Stimulated activated CD8-positive, alpha-beta memory T cell treated with anti-CD3 and anti-CD28 coated beads, Interleukin-15, amount 100 ng/mL, for 1 hour (primary cell): ENCODE measurements around the gene FLT3LG.
A peak's percentile ranks its signal among the peaks of the same experiment; 100 is the strongest.
"Not testable (repeated sequence)": the region's sequence is repeated elsewhere in the genome, so short reads cannot be mapped to it uniquely, and the experiment has no call there.

Experiments
- DNase-seq: peaks from one replicate; pipeline ENCODE4 v3.0.0-alpha.2; 2020; ENCODE audit warnings: low read depth

FLT3LG gene

DNA sequence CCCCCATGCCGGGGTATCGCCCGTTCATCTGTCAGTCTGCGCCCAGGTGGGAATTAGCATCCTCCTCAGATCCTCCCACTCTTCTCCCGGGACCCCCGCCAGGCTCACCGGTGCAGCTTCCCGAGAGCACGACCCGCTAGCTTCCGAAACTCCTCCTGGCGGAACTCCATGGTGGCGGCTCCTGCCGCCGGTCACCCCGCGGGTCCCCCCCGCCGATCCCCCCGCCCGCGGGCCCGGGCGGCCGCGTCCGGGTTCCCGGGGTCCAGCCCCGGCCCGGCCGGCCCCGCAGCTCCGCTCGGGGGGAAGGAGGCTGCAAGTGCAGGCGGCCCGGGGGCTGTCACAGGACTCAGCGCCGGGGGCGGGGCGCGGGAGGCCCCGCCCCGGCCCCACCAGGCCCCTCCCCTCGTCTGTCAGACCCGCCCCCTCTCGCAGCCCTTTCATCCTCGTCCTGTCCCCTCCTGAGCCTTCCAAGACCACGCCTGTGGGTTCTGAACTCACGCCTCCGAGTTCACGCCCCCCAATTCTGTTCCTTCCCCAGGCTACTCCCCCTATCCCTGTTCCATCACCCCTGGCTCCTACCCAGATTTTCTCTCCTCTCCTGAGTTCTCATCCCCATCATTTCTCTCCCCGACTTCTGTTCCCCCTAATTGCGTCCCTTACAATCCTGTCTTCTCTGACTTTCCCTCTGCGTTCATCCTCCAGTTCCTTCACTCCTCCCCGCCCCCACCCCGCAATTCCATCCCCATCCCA, 32.6 kb upstream of the FLT3LG start, which contains the start of gene SLC17A7:
SLC17A7 (minus strand) TSS at position 318 of the 750 bp plus-strand sequence; CDS start at position 170, 148 bp downstream.
- DNase-seq: no peak

DNA sequence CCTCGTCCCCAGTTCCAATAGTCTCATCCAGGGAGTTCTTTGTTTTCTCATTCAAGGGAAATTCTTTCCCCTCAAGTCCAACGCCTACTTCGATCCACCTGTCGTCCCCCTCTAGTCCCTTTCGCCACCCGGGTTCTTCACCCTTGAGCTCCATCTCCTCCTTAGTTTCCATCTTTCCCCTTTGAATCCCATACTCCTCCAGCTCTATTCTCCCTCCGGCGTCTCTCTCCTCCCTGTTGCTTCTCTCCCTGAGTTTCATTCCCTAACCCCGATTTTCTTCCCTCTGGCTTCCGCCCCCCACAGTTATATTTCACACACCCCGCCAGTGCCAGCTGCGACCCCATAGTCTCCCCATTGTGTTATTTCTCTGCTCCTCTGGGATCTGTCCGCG, 32.1 kb upstream of the FLT3LG start:
- no peak for DNase-seq

DNA sequence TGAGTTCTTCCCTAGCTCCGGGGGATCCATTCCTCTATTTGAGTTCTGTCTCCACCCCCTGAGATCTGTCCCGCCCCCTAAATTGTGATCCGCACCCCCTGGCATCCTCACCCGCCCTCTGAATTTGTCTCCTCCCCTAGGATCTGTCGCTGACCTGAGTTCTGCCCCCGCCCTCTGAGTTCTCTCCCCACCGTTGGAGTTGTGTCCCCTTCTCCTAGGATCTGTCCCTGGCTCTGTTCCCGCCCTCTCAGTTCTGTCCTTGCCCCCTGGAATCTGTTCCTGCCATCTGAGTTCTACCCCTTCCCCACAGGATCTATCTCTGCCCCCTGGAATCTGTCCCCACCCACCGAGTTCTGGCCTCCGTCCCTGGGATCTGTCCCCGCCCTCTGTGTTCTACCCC, 31.7 kb upstream of the FLT3LG start:
- DNase-seq: no peak

DNA sequence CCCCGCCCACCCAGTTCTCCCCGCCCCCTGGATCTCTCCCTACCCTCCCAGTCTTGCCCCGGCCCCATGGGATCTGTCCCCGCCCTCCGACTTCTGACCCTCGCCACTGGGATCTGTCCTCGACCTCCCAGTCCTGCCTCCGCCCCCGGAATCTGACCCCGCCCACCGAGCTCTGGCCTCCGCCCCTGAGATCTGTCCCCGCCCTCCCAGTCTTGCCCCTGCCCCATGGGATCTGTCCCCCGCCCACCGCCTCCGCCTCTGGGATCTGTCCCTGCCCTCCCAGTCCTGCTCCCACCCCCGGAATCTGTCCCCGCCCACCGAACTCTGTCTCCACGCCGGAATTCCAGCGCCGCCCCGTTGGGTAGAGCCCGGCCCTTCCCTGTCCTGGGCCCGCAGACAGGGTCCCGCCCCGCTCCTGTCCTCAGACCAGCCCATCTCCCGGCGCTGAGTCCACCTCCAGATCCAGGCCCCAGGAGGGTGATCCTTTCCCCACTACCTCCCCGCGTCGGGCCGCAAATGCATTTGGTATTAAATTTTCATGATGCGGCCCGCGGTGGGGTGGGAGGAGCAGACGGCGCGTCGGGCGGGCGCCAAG, 31.1 kb upstream of the FLT3LG start:
- DNase-seq: no peak

GRCh38 chr19:49443366-49444099, 30.5 kb upstream of the FLT3LG start:
- peak; percentile 89 for DNase-seq

GRCh38 chr19:49444100-49444700, 29.8 kb upstream of the FLT3LG start:
- DNase-seq: not testable (repeated sequence)

- DNase-seq: no peak
These were observed 28.0 kb upstream of the FLT3LG start for GRCh38 chr19:49445997-49446396.

DNA sequence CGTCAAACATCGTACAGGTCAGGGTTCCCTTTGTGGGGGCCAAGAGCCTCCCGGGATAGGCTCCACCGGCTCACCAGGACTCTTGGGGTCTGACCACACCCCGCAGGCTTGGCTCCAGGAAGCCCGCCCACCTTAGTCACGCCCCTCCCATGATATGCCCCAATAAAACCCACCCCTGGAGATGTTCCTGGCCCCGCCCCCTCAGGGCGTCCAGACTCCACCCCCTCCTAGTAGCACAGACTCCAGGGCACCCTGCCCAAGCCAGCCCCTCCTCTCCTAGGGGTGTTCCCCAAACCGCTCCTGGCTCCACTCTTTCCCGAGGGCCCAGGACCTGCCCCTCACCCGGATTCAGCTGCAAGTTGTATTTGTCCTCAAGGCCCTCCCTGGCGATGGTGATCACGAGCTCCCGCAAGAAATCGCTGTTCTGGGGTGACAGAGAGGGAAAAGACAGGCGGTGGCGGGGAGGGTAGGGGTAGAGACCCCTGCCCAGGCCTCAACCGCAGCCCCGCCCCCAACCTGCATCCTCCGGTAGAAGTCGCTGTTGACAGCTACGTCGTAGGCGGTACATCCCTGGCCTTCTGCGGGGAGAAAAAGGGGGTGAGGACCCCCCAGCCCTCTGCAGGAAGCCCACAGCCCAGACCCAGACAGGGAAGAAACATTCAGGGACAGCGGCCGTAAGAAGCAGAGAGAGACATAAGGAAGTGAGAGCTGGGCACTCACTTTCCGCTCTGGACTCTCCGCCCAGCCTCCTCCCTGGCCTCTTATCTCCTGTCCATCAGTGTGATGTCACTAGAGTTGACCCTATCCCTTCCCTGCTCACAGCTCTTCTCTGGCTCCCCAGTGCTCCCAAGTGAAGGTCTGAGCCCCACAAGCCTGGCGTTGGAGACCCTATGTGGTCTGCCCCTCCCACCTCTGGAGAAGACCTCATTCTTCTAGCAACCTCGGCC, 26.3 kb upstream of the FLT3LG start:
- DNase-seq: no peak

GRCh38 chr19:49448432-49448786, 25.6 kb upstream of the FLT3LG start:
- no peak for DNase-seq

- no peak for DNase-seq
These were observed 23.6 kb upstream of the FLT3LG start for GRCh38 chr19:49450405-49450804.

GRCh38 chr19:49451430-49452181, 22.4 kb upstream of the FLT3LG start, which contains the start of gene PIH1D1:
Gene PIH1D1, minus strand, starts transcription at chr19:49451814. Its CDS starts 240 bp downstream, at chr19:49451574.
- DNase-seq: peak; percentile 93

DNA sequence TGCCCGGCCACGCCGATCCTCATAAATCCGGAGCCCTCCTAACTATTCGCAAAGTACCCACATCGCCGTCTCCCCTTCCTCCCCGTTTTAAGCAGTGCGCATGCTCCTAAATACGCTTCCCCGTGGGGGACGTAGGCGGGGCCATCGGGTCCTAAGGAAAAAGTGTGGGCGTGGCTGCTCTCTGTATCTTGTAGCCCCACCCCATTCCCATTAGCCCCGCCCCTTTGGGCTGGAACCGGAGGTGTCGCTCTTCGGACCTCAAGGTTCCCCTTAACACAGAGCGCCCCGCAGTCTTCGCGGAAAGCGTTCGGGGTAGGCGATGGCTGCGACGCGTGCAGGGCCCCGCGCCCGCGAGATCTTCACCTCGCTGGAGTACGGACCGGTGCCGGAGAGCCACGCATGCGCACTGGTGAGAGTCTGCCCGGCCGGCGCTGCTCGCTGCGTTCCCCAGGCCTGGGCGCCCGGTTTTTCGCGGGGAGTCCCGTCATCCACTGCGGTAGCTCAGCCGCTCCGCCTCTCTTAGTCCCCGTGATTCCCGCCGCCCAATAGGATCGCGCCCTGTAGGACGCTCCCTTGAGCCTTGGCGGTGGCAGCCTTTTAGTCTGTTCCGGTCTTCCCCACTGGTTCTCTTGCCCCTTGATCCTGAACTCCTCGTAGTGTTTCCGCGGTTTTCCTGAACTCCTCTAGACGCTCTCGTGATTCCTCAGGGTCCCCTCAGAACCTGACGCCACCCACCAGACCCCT, 20.8 kb upstream of the FLT3LG start, which contains the start of gene ALDH16A1:
ALDH16A1 (plus strand) TSS at position 213 of the 744 bp plus-strand sequence; CDS start at position 320, 107 bp downstream.
- peak; percentile 91 for DNase-seq

GRCh38 chr19:49453757-49454240, 20.2 kb upstream of the FLT3LG start:
- DNase-seq: no peak

GRCh38 chr19:49455773-49456172, 18.2 kb upstream of the FLT3LG start:
- no peak for DNase-seq

DNA sequence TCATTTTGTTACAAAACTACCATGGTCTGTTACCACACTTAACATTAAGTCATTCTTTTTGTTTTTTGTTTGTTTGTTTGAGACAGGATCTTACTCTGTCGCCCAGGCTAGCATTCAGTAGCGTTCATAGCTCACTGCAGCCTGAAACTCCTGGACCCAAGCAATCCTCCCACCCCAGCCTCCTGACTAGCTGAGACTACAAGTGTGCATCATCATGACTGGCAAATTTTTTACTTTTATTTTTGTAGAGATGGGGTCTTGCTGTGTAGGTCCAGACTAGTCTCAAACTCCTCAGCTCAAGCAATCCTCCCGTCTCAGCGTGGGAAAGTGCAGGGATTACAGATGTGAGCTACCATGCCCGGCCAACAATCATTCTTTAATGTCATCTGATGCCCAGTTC, 17.7 kb upstream of the FLT3LG start:
- no peak for DNase-seq

- DNase-seq: no peak
These were observed 15.5 kb upstream of the FLT3LG start for GRCh38 chr19:49458567-49458903.

DNA sequence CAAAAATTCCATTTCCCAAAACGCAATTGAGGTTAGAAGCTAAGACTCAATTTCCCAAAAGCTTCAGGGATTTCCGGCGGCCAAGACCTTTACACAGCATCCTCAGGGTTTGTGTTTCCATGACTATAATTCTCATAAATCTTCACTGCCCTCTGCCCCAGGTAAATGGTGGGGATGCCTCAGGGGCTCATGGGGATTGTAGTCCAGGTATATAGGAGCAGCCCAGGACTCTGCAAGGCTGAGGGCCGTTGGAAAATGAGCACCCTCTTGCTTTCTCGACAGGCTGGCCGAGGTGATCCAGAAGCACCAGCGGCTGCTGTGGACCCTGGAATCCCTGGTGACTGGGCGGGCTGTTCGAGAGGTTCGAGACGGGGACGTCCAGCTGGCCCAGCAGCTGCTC, 14.6 kb upstream of the FLT3LG start:
- DNase-seq: no peak

GRCh38 chr19:49461130-49461529, 12.9 kb upstream of the FLT3LG start:
- not testable (repeated sequence) for DNase-seq

GRCh38 chr19:49461656-49462055, 12.4 kb upstream of the FLT3LG start:
- no peak for DNase-seq

GRCh38 chr19:49462492-49462891, 11.5 kb upstream of the FLT3LG start:
- DNase-seq: no peak
